Stimulated activated naive CD4-positive, alpha-beta T cell treated with Interleukin-2 at 50 U/mL for 16 hours (primary cell): ENCODE results near the gene ABR.
A peak's percentile ranks its signal among the peaks of the same experiment; 100 is the strongest.
"Not testable (repeated sequence)": the region's sequence is repeated elsewhere in the genome, so short reads cannot be mapped to it uniquely, and the experiment has no call there.

Experiments used
- DNase-seq: peaks from one replicate; lab custom pipeline; 2025; lab: John Stamatoyannopoulos, UW

Gene ABR

GRCh38 chr17:1071103-1071825, 108.5 kb downstream of the ABR start:
- no peak for DNase-seq

- DNase-seq = no peak
These were observed 109.4 kb downstream of the ABR start for GRCh38 chr17:1070411-1070810.

GRCh38 chr17:1069847-1070246, 109.9 kb downstream of the ABR start:
- DNase-seq = no peak

GRCh38 chr17:1068356-1068755, 111.4 kb downstream of the ABR start:
- DNase-seq = no peak

GRCh38 chr17:1067282-1067956, 112.4 kb downstream of the ABR start:
- DNase-seq = no peak

GRCh38 chr17:1065416-1065815, 114.4 kb downstream of the ABR start:
- DNase-seq = not testable (repeated sequence)

GRCh38 chr17:1060991-1061390, 118.8 kb downstream of the ABR start:
- no peak for DNase-seq

- no peak for DNase-seq
These were observed 120.5 kb downstream of the ABR start for GRCh38 chr17:1059131-1059795.

GRCh38 chr17:1058423-1059130, 121.2 kb downstream of the ABR start:
- peak; percentile 30 for DNase-seq

- no peak for DNase-seq
These were observed 123.0 kb downstream of the ABR start for GRCh38 chr17:1056761-1057160.

GRCh38 chr17:1055751-1056645, 123.8 kb downstream of the ABR start:
- no peak for DNase-seq

- DNase-seq = no peak
These were observed 124.5 kb downstream of the ABR start for GRCh38 chr17:1055231-1055630.

GRCh38 chr17:1054656-1055055, 125.1 kb downstream of the ABR start:
- no peak for DNase-seq

GRCh38 chr17:1053661-1054360, 126.0 kb downstream of the ABR start:
- DNase-seq = no peak

GRCh38 chr17:1050996-1051925, 128.5 kb downstream of the ABR start:
- no peak for DNase-seq

GRCh38 chr17:1050246-1050995, 129.4 kb downstream of the ABR start:
- no peak for DNase-seq

- DNase-seq = no peak
These were observed 130.1 kb downstream of the ABR start for GRCh38 chr17:1049446-1050225.

- not testable (repeated sequence) for DNase-seq
These were observed 131.2 kb downstream of the ABR start for GRCh38 chr17:1048516-1049115.
